HL-60 (cell line): ENCODE data around the gene TMEM135.

Source experiments
- DNase-seq, 2 experiments: peaks; one replicate each; pipeline ENCODE4 v3.0.0-alpha.2; 2010 to 2020; ENCODE audit warnings: low read depth in 1 of 2, low spot score in 1 of 2
- H3K27ac ChIP-seq: fragments of 250-450 bp; sonication (Bioruptor Pico); replicated peaks from 2 replicates; pipeline ENCODE4 v1.5.1; 2020; ENCODE audit warnings: mild to moderate bottlenecking, moderate library complexity
- H3K27me3 ChIP-seq: fragments of 250-450 bp; sonication (Bioruptor Pico); 2 replicates; pipeline ENCODE4 v1.5.1; 2021; ENCODE audit warnings: mild to moderate bottlenecking, moderate library complexity; ENCODE audit not compliant: insufficient read depth, poor library complexity, severe bottlenecking
- H3K4me3 ChIP-seq: replicated peaks from 2 replicates; pipeline ENCODE4 v1.5.1; 2011; ENCODE audit warnings: mild to moderate bottlenecking, control low read depth, low read length; ENCODE audit not compliant: insufficient read depth
- CTCF ChIP-seq: IDR thresholded peaks from one replicate; pipeline ENCODE4 v1.5.1; 2011; ENCODE audit warnings: low read length, control low read depth, inconsistent platforms; ENCODE audit not compliant: insufficient read depth
- GABPA ChIP-seq: IDR thresholded peaks from 2 replicates; pipeline ENCODE4 v1.6.1; 2012; ENCODE audit warnings: low read depth
- POLR2AphosphoS5 ChIP-seq: IDR thresholded peaks from 2 replicates; pipeline ENCODE4 v1.6.1; 2012; ENCODE audit warnings: low read depth
- REST ChIP-seq: IDR thresholded peaks from 2 replicates; pipeline ENCODE4 v1.6.1; 2012; ENCODE audit warnings: low read depth; ENCODE audit not compliant: insufficient replicate concordance
- SPI1 ChIP-seq: IDR thresholded peaks from 2 replicates; pipeline ENCODE4 v1.6.1; 2012; ENCODE audit warnings: low read depth, mild to moderate bottlenecking, borderline replicate concordance

TMEM135 gene

GRCh38 chr11:87006035-87006434 lies 31.7 kb upstream of the TMEM135 start:
- no peak overlapping the region for H3K27ac ChIP-seq
- DNase-seq, result no peak
- no peaks in the 10 kb centered on the region for H3K27me3 ChIP-seq
- no peak for TF ChIP-seq CTCF
- no peak for TF ChIP-seq REST
- no peak for TF ChIP-seq POLR2AphosphoS5
- no peak for TF ChIP-seq GABPA
- no peak overlapping the region for H3K4me3 ChIP-seq

- Histone ChIP-seq H3K27me3 (no peaks in the 10 kb centered on the region), H3K4me3 (no peak overlapping the region), H3K27ac (no peak overlapping the region)
- TF ChIP-seq GABPA (no peak), REST (no peak), SPI1 (no peak), CTCF (no peak), POLR2AphosphoS5 (no peak)
- no peak for DNase-seq
Observed at GRCh38 chr11:87007963-87008362, 29.8 kb upstream of the TMEM135 start.

- Histone ChIP-seq H3K27me3 (no peaks in the 10 kb centered on the region), H3K27ac (no peak overlapping the region), H3K4me3 (no peak overlapping the region)
- no peak for DNase-seq
- no peak for TF ChIP-seq REST
Observed at GRCh38 chr11:87012089-87012488, 25.6 kb upstream of the TMEM135 start.

- Histone ChIP-seq H3K4me3 (no peak overlapping the region), H3K27ac (no peak overlapping the region), H3K27me3 (no peaks in the 10 kb centered on the region)
- TF ChIP-seq POLR2AphosphoS5 (no peak), SPI1 (no peak), GABPA (no peak), REST (no peak), CTCF (no peak)
- DNase-seq, result no peak
Observed at GRCh38 chr11:87012673-87013072, 25.1 kb upstream of the TMEM135 start.
